ENCODE data around the gene NPR2. TPM values are rescaled to one million over a fixed set of nuclear protein-coding genes. Genes with fewer than 3 reads are reported as not detected.

NPR2 gene
- total RNA-seq, 4 donors from 2014 or later, result 22.0 to 35.9 (median 29.7) TPM

- no peak for DNase-seq (ENCODE audit: extremely low spot score)
These were observed 16.3 kb upstream of the NPR2 start for GRCh38 chr9:35774907-35775635.

DNA sequence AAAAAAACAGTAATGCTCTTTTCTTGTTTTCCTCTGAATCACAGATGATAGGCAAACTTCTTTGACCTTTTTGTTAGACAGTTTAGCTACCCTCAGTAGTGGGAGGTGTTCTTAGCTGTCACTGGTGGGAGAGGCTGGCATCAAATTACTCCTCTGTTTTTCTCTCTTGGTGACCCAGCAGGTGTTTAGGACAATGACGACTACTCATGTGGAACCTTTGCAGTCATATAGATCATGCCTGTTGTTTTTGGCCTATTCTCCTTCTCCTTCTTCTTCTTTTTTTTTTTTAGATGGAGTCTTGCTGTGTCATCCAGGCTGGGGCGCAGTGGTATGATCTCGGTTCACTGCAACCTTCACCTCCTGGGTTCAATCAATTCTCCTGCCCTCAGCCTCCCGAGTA is 15.4 kb upstream of the NPR2 start:
- DNase-seq (ENCODE audit: extremely low spot score), result no peak
- H3K36me3 ChIP-seq, result no peaks in the 10 kb centered on the region
- 87% methylated on average over 4 of the region's 4 CpGs for WGBS
- H3K4me1 ChIP-seq, result peaks cover 10 to 14% (median 13%) of the 10 kb centered on the region in 4 donors
- no peaks in the 10 kb centered on the region for H3K9me3 ChIP-seq
- intact Hi-C loops (cut with DNase I), result no loop called here
- no peak overlapping the region for H3K27ac ChIP-seq (replicated peaks in 1 of 4)
- TF ChIP-seq EP300 (IDR thresholded peaks at IDR 0.05) (no peak), POLR2A (IDR thresholded peaks at IDR 0.05; ENCODE audit: low read depth) (no peak), CTCF (IDR thresholded peaks at IDR 0.05) (no peak), POLR2AphosphoS5 (IDR thresholded peaks at IDR 0.05) (no peak)
- H3K4me3 ChIP-seq, result no peak overlapping the region
- H3K27me3 ChIP-seq, result no peaks in the 10 kb centered on the region

More at GRCh38 chr9:35774907-35775635, 16.3 kb upstream of the NPR2 start:
- WGBS, result 66% methylated on average over 7 of the region's 7 CpGs
- H3K4me1 ChIP-seq, result peaks cover 20 to 23% (median 23%) of the 10 kb centered on the region in 4 donors
- H3K27me3 ChIP-seq, result no peaks in the 10 kb centered on the region
- H3K27ac ChIP-seq (replicated peaks in 1 of 4), result peak overlapping the region in 1 of 4 donors; percentile 23
- no peak overlapping the region for H3K4me3 ChIP-seq
- H3K9me3 ChIP-seq, result no peaks in the 10 kb centered on the region
- intact Hi-C loops (cut with DNase I), result no loop called here
- H3K36me3 ChIP-seq, result no peaks in the 10 kb centered on the region
- TF ChIP-seq POLR2A (IDR thresholded peaks at IDR 0.05; ENCODE audit: low read depth) (no peak), EP300 (IDR thresholded peaks at IDR 0.05) (no peak), POLR2AphosphoS5 (IDR thresholded peaks at IDR 0.05) (no peak), CTCF (IDR thresholded peaks at IDR 0.05) (no peak)

DNA sequence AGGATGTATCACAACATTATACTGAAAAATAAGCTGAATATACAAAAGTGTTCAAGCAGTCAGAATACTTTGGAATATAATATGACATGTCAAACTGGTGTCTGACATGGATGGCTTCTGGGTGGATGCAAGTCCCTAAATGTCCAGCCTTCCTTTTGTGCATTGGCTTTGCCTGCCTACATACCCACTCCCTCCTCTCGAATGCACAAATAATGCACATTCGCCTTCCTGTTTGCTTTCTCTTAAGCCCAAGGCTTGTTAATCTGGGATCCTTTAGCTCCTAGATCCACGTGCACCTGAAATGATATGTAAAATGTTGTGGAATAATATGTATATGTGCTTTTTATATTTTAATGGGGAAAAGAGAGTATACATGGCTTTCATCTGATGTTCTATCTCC is 12.9 kb upstream of the NPR2 start:
- H3K9me3 ChIP-seq, result no peaks in the 10 kb centered on the region
- intact Hi-C loops (cut with DNase I), result no loop called here
- no peaks in the 10 kb centered on the region for H3K27me3 ChIP-seq
- 92% methylated on average over 3 of the region's 3 CpGs for WGBS
- H3K27ac ChIP-seq (replicated peaks in 1 of 4), result no peak overlapping the region
- TF ChIP-seq EP300 (IDR thresholded peaks at IDR 0.05) (no peak), POLR2AphosphoS5 (IDR thresholded peaks at IDR 0.05) (no peak), CTCF (IDR thresholded peaks at IDR 0.05) (no peak), POLR2A (IDR thresholded peaks at IDR 0.05; ENCODE audit: low read depth) (no peak)
- H3K4me1 ChIP-seq, result no peaks in the 10 kb centered on the region
- no peaks in the 10 kb centered on the region for H3K36me3 ChIP-seq
- H3K4me3 ChIP-seq, result no peak overlapping the region
- no peak for DNase-seq (ENCODE audit: extremely low spot score)

GRCh38 chr9:35781066-35781465 is 10.3 kb upstream of the NPR2 start:
- 73% methylated on average over 2 of the region's 2 CpGs for WGBS
- no peaks in the 10 kb centered on the region for H3K27me3 ChIP-seq
- no peak for DNase-seq (ENCODE audit: extremely low spot score)
- no peaks in the 10 kb centered on the region for H3K36me3 ChIP-seq
- H3K4me3 ChIP-seq, result no peak overlapping the region
- H3K4me1 ChIP-seq, result no peaks in the 10 kb centered on the region
- H3K27ac ChIP-seq (replicated peaks in 1 of 4), result no peak overlapping the region
- TF ChIP-seq POLR2A (IDR thresholded peaks at IDR 0.05; ENCODE audit: low read depth), result no peak
- no peak for TF ChIP-seq POLR2AphosphoS5 (IDR thresholded peaks at IDR 0.05)
- no peak for TF ChIP-seq EP300 (IDR thresholded peaks at IDR 0.05)
- no peak for TF ChIP-seq CTCF (IDR thresholded peaks at IDR 0.05)
- intact Hi-C loops (cut with DNase I), result no loop called here
- no peaks in the 10 kb centered on the region for H3K9me3 ChIP-seq

GRCh38 chr9:35783418-35783817 is 8.0 kb upstream of the NPR2 start:
- no peaks in the 10 kb centered on the region for H3K9me3 ChIP-seq
- no peaks in the 10 kb centered on the region for H3K36me3 ChIP-seq
- H3K4me1 ChIP-seq, result no peaks in the 10 kb centered on the region
- no peak overlapping the region for H3K4me3 ChIP-seq
- intact Hi-C loops (cut with DNase I), result no loop called here
- no peak overlapping the region for H3K27ac ChIP-seq (replicated peaks in 1 of 4)
- TF ChIP-seq EP300 (IDR thresholded peaks at IDR 0.05) (no peak), POLR2A (IDR thresholded peaks at IDR 0.05; ENCODE audit: low read depth) (no peak), CTCF (IDR thresholded peaks at IDR 0.05) (no peak), POLR2AphosphoS5 (IDR thresholded peaks at IDR 0.05) (no peak)
- H3K27me3 ChIP-seq, result no peaks in the 10 kb centered on the region
- DNase-seq (ENCODE audit: extremely low spot score), result no peak
